HG02973 (cell line): Measurements from ENCODE around the gene MAN2A2.

Source experiments
- ATAC-seq: cut with Tn5 transposase; IDR thresholded peaks from one replicate; pipeline ENCODE4 v1.9.1; 2021; ENCODE audit warnings: moderate library complexity; ENCODE audit not compliant: unreplicated experiment

MAN2A2 gene

DNA sequence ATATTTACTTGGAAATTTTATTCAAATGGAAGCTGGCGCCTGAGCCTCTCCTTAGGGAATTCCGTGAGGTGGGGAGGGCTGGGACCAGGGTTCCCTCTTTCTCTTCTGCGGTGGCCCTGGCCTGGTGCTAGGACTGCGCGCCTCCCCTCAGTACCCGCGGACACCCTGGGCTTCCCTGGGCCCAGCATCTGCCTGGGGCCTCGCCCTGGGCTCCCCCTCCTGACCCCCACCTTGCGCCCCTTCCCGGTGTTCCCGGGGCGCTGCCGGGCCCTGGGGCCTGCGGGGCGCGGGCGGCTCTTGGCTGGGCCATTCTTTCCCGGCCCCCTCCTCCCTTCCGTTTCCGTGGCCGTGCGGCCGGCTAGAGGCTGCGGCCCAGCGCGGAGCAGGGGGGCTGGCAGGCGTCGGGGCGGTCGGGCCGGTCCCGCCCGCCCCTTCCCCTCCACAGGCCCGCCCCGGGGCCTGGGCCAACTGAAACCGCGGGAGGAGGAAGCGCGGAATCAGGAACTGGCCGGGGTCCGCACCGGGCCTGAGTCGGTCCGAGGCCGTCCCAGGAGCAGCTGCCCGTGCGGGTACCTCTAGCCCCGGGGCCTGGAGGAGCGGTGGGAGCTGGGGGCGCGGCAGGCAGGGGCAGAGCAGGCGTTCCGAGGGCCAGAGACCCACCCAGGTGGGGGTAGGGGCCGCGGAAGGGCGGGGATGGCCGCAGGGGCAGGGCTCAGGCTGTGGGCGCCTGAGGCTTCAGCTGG, 19.0 kb upstream of the MAN2A2 start, which contains the start of gene FES:
Gene FES, plus strand, starts transcription at position 529 of the 743 bp plus-strand sequence. CDS start 542 bp downstream, outside the sequence.
- no peak for ATAC-seq

- ATAC-seq: no peak
Measured at GRCh38 chr15:90884719-90885431, 18.2 kb upstream of the MAN2A2 start.

- no peak for ATAC-seq
Measured at GRCh38 chr15:90885432-90886290, 17.4 kb upstream of the MAN2A2 start.

DNA sequence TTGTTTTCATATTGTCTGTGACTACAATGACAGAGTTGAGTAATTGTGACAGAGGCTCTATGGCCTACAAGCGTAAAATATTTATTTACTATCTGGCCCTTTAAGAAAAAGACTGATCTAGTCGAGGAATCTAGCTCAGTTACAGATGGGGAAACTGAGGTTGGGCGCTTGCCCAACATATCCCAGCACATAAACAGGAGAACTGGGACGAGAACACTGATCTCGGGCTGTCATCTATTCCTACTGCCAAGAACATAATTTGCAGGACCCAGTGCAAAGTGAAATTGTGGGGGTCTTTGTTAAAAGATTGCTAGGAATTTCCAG, 16.8 kb upstream of the MAN2A2 start:
- no peak for ATAC-seq

- no peak for ATAC-seq
Measured at GRCh38 chr15:90887037-90887481, 16.0 kb upstream of the MAN2A2 start.

DNA sequence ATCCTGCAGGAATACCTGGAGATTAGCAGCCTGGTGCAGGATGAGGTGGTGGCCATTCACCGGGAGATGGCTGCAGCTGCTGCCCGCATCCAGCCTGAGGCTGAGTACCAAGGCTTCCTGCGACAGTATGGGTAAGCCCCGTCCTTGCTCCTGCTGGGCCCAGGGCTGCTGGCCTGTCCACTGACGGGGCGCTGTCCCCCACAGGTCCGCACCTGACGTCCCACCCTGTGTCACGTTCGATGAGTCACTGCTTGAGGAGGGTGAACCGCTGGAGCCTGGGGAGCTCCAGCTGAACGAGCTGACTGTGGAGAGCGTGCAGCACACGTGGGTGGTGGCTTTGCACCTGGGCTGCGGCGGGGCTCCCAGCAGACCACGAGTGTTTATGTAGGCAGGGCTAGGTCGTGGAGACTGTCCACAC, 13.8 kb upstream of the MAN2A2 start:
- no peak for ATAC-seq

DNA sequence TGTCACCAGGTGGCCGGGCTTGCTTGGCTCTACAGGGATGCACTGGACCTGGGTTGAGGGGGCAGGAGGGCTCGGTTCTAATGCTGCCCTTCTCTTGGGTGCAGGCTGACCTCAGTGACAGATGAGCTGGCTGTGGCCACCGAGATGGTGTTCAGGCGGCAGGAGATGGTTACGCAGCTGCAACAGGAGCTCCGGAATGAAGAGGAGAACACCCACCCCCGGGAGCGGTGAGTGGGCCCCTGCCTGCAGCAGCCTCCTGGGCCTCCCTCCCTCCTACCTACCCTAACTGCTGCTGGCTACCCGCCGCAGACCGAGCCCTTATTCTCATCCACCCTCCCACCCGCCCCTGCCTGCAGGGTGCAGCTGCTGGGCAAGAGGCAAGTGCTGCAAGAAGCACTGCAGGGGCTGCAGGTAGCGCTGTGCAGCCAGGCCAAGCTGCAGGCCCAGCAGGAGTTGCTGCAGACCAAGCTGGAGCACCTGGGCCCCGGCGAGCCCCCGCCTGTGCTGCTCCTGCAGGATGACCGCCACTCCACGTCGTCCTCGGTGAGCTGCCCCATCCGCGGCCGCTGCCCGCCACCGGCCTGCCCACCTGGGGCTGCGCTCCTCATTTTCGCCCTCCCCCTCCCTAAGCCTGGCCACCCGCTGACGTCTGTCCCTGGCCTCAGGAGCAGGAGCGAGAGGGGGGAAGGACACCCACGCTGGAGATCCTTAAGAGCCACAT, 13.2 kb upstream of the MAN2A2 start:
- ATAC-seq: no peak

DNA sequence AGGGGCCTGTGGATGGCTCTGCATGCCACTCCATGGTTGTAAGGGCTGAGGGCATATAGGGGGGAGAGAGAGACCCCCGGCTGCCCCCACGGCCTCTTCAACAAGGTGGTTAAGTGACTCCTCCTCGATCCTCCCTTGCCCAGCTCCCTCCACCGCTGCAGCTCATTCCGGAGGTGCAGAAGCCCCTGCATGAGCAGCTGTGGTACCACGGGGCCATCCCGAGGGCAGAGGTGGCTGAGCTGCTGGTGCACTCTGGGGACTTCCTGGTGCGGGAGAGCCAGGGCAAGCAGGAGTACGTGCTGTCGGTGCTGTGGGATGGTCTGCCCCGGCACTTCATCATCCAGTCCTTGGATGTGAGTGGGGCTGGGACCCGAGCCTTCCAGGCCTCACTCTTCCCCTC, 12.3 kb upstream of the MAN2A2 start:
- ATAC-seq: no peak

DNA sequence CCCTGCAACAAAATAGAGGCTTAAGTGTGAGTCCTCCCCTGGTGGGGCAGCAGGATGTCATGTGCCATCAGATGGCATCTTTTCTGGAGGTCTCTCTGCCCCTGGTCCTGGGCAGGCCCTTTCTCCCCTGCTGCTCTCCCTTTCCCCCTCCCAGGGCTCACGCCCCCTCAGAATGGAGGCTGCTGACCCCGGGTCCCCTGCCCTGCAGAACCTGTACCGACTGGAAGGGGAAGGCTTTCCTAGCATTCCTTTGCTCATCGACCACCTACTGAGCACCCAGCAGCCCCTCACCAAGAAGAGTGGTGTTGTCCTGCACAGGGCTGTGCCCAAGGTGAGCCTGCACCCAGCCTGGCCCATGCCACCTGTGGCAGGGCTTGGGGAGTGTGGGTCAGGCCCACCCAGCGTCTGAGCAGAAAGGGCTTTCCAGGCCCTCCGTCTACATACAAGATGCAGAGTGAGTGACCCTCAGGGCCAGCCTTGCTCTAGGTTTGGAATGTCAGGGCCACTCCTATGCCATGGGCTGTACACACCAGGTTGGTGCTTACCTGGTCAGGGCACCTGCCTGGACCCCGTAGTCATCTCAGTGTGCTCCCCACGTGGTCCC, 11.7 kb upstream of the MAN2A2 start:
- no peak for ATAC-seq

DNA sequence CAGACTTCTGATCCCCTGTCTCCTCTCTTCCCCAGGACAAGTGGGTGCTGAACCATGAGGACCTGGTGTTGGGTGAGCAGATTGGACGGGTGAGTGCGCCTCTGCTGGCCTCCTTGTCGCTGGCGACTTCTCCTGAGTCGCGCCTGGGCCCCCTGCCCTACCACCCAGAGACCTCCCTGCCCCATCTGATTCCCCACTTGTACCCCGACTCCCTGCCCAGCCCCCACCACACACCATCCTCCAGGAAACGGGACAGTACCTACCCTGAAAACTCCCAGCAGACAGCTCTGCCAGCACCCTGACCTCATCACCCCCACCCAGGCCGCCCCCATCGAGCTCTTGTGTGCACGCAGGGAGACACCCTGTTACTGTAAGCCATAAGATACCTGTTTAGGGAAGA, 11.1 kb upstream of the MAN2A2 start:
- ATAC-seq: no peak

- no peak for ATAC-seq
Measured at GRCh38 chr15:90892498-90893174, 10.5 kb upstream of the MAN2A2 start.

DNA sequence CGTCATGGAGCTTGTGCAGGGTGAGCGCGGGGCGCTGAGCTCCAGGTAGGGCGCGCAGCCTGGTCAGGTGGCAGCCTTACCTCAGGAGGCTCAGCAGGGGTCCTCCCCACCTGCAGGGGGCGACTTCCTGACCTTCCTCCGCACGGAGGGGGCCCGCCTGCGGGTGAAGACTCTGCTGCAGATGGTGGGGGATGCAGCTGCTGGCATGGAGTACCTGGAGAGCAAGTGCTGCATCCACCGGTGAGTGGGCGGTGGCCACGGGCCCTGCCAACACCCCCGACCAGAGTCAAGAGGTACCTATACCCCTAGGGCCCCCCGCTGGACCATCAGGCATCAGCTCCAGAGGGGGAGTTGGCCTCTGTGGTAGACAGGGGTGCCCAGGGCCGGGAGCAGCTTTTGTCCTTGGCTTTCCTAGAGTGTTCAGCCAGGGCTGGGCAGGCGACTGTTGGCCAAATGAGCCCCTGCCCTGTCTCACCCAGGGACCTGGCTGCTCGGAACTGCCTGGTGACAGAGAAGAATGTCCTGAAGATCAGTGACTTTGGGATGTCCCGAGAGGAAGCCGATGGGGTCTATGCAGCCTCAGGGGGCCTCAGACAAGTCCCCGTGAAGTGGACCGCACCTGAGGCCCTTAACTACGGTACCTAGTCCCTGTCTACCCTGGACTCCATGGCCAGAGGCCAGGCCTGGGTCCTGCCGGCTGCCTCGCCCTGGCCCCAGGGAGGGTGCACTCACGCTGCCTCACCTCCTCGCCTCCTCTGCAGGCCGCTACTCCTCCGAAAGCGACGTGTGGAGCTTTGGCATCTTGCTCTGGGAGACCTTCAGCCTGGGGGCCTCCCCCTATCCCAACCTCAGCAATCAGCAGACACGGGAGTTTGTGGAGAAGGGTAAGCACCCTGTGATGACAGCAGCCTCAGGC, 9.7 kb upstream of the MAN2A2 start:
- no peak for ATAC-seq

- no peak for ATAC-seq
Measured at GRCh38 chr15:90895571-90896117, 7.5 kb upstream of the MAN2A2 start.

DNA sequence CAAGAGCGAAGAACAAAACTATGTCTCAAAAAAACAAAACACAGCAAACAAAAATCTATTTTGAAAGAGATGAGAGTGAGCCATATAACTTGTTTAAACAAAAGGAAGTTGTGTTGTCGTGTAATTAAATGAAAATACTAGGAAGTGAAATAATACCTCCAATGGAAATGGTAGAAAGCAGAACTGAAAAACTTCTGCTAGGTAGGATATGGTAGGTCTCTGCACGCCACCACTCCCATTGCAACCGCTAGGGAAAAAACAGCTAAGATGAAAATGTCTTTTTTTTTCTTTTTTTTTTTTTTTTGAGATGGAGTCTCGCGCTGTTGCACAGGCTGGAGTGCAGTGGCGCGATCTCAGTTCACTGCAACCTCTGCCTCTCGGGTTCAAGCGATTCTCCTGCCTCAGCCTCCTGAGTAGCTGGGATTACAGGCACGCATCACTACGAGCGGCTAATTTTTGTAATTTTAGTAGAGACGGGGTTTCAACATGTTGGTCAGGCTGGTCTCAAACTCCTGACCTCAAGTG, 5.9 kb upstream of the MAN2A2 start:
- ATAC-seq: peak; percentile 54

- no peak for ATAC-seq
Measured at GRCh38 chr15:90901175-90902039, 1.7 kb upstream of the MAN2A2 start.

GRCh38 chr15:90902040-90902839, 862 bp upstream of the MAN2A2 start:
- ATAC-seq: peak; percentile 55
